HG02678 (cell line): ENCODE data around the gene TMEM79.

ENCODE experiments used
- ATAC-seq: cut with Tn5 transposase; IDR thresholded peaks from one replicate; pipeline ENCODE4 v1.9.1; 2021; ENCODE audit warnings: mild to moderate bottlenecking, moderate library complexity; ENCODE audit not compliant: unreplicated experiment

Gene TMEM79

DNA sequence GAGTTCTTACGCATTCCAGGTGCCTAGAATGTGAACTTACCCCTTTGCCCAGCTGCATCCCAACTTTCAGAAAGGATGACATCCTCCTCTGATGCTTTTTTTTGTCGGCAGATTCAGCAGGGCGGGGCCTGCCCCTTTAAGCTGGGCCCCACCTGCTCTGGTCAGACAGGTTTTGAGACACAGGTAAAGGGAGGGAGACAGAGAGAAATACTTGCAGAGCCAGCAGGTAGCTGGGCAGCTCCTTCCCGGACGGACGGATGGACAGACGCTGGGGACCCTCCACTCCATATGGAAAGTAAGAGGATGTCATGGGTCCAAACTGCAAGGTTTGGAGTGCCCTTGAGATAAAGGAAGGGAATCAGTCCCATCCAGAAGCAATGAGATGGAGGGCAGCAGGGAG lies at the start of gene TMEM79:
Gene TMEM79, plus strand, starts transcription at position 214 of the 400 bp plus-strand sequence. CDS start 902 bp downstream, outside the sequence.
- ATAC-seq: no peak

DNA sequence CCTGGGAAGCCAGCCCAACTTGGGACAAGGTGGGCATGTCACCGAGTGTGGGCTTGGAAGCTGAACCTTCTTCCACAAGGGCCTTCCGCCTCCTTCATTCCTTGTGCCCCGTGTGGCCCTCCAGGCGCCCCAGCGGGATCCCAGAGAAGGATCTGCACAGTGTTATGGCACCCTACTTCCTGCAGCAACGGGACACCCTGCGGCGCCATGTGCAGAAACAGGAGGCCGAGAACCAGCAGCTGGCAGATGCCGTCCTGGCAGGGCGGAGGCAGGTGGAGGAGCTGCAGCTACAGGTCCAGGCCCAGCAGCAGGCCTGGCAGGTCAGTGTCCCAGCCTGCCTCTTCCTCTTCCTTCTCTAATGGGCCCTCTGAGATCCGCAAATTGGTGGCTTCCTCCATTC lies 48.0 kb upstream of the TMEM79 start:
- ATAC-seq: no peak

DNA sequence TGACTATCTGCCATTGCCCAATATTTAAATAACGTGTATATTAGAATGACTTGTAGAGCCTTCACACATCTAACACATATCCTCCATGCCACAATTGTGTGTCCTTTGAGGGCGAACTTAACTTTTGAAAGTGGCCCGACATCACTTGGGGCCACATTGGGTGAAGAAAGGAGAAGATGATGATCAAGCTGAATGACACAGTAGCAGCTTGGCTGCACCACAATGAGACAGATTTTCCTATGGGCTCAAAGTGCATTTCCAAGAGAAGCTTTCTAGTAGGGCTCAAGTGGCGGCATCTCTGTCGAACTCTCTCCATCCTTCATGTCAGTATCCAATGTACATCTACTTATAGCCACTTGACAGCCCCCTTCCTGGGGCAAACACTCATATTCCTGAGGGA lies 45.9 kb upstream of the TMEM79 start:
- ATAC-seq: no peak

- no peak for ATAC-seq
Measured at GRCh38 chr1:156241311-156241811, 42.8 kb upstream of the TMEM79 start.

GRCh38 chr1:156241926-156242325 lies 42.2 kb upstream of the TMEM79 start, which contains the start of gene BGLAP:
Gene BGLAP (plus strand): TSS chr1:156242184. CDS start chr1:156242232, 48 bp downstream.
- no peak for ATAC-seq

- no peak for ATAC-seq
Measured at GRCh38 chr1:156242738-156243137, 41.4 kb upstream of the TMEM79 start.

DNA sequence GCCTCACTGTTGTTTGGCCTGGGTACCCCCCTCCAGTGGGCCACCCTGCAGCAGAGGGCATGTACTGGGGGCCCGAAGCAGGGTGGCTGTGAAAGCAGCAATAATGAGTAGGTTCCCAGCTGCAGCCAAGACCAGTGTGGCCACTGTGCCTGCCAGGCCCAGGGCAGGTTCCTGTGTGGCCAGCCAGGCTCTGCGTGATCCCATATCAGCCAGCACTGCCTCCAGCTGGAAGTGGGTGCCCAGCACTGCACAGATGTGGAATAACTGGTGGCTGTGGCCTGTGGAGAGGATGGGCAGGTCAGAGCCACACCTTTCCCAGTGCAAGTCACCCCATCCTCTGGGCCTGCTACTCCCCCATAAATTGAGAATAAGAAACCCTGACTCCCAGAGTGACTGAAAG lies 40.0 kb upstream of the TMEM79 start:
- no peak for ATAC-seq

DNA sequence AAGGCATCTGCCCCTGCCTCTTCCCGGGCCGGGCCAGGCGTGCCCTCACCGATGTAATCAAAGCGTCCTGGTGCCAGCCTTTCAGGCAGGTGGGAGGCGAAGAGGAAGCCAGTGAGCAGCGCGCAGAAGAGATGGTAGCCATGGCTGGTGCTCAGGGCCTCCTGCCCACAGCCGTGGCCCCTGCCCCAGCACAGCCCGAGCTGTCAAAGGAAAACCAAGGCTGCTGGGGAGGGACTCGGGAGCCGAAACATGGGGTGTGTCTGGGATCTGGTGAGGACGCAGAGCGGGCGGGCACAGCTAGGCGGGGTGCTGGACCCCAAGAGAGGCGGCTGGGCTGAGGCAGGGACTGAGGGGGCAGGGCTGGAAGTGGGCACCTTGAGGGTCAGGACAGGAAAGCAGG lies 39.4 kb upstream of the TMEM79 start:
- no peak for ATAC-seq

DNA sequence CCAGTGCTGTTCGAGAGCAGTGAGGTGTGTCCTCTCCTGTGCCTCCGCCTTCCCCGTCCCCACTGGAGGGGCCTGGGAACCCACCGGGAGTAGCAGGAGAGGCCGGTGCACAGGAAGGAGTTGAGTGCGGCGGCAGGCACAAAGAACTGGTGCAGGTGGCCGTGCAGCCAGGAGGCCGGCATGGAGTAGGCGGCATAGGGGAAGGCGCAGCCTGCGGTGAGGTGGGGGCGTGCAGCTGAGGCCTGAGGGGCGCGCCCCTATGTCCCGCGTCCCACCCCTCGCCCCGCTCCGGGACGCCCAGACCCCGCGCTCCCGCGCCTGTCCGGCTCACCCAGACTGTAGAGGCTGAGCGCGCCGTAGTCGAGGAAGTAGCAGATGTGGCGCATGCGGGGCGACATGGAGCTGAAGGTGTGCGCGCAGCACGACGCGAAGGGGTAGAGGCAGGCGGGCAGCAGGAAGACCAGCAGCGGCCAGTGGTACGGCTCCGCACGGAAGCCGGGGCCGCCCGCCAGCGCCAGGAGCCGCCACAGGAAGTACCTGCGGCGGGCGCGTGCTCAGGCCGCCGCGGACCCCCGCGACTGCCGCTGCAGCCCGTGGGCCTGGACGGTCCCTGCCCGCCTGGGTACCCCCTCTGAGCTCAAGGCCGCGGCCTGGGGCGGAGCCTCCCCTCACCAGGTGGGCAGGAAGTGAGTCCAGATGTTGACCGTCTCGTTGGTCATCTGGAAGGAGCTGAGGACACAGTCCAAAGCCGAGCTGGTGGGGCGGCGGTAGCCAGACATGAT lies 38.5 kb upstream of the TMEM79 start:
- no peak for ATAC-seq

DNA sequence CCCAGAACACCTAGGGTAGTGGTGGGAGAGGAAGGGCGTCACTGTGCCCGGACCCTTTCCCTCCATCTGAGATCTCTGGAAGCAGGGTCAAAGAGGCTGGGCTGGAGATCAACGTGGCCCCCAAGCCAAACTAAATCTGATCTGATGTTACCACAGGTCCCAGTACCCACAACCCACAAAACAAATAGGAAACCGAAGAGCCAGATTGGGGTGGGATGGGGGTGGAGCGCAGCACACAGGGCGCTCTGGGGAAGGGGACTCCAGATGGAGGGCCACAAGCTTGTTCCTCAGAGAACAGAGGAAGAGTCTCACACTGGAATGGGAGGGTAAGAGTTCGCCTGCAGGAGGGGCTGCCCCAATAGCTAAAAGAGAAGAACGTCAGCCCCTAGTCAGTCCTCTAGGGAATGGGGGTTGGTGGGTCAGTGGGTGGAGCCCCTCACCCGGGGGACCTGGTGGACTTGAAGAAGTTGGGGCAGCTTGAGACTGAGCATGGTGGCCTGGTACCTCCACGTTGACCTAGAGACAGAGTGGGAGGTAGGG lies 37.8 kb upstream of the TMEM79 start:
- no peak for ATAC-seq

- ATAC-seq: no peak
Measured at GRCh38 chr1:156246781-156247459, 37.2 kb upstream of the TMEM79 start.

DNA sequence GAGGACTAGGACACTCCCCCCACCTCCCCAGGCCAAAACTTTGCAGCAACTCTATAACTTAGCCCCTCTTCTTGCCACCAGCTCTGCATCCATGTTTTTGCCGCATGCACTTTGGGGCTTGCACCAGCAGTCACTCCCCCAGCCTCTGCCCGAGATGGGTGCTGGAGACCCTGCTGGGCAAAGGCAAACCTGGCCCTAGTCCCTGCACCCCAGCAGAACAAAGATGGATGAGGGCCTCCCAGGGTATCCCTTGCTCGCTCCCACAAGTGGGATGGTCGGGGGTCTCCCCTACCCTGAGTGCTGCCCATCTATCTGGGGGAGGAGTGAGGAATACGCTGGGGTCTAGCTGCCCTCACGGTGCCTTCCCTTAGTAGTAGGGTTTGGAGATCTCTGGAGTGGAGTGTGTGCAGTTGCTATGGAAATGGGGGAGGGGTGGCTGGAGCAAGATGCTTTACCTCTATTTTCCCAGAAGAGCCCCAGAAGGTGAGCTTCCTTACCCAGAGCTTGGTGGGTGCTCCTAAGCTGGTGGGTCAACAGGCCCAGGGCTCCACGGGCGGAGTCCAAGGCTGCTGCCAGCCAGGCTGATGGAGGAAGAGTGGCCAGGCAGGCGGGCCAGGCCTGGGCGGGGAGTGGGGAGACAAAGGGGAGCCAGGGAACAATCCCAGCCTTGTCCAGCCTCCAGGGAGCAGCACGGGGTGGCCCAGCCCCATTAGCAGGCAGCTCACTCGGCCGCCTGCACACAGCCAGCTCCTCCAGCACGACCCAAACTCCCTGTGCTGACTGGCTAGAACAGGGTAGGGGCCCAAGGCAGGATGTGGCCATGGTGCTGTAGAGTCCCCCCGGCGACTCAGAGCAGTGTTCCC lies 36.4 kb upstream of the TMEM79 start, which contains the start of gene PAQR6:
Gene PAQR6, minus strand, starts transcription at position 597 of the 863 bp plus-strand sequence. CDS start 1,325 bp downstream, outside the sequence.
- no peak for ATAC-seq

DNA sequence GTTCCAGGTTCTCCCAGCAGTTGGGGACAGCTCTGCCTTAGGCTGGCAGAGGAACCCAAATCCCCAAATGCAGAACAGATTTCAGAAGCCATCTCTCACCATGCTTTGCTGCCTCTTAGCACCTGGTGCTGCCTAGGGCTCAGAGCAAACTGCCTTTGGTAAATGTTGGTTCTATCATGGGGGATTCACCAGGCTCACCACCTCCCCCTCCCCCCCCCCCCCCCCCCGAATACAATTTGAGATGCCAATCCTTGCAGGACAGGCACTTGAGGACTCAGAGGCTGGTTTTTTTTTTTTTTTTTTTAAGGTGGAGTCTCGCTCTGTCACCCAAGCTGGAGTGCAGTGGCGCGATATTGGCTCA lies 35.8 kb upstream of the TMEM79 start:
- no peak for ATAC-seq

GRCh38 chr1:156249593-156249992 lies 34.5 kb upstream of the TMEM79 start:
- ATAC-seq: no peak

GRCh38 chr1:156251527-156251926 lies 32.6 kb upstream of the TMEM79 start:
- ATAC-seq: no peak

DNA sequence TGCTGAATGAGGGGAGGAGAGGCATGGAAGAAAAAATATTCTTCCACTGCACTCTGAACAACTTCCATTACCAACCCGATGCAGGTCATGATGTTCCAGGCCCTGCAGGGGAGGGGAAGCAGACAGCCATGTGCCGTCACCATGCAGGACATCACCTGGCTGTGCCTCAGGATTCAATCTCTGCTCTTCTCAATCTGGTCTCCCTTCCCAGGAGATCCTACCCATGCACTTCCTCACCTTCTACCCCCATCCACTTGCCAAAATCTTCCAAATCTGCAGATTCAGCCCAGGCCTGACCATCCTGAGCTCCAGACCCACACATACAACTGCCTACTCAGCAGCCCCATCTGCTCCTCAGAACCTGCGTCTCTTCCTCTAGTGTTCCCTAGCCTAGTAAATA lies 30.5 kb upstream of the TMEM79 start:
- no peak for ATAC-seq

- ATAC-seq: no peak
Measured at GRCh38 chr1:156257711-156258110, 26.4 kb upstream of the TMEM79 start.

DNA sequence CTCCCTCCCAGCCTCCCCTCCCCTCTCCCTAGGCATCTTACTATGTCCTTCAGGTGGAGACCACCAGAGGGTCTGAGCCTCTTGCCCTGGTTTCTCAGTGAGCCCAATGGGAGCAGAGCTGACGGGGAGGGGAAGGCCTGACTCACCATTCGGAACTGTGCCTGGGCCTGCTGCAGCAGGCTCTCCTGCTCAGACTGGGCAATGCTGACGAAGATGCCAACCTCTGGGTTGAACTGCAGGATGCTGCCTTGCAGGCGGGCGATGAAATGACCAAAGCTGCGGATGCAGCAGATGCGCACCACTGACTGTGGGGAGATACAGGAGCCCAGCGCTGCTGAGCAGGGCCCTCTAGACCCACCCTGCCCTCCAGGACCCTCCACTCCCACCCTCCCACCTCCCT lies 25.3 kb upstream of the TMEM79 start:
- no peak for ATAC-seq

DNA sequence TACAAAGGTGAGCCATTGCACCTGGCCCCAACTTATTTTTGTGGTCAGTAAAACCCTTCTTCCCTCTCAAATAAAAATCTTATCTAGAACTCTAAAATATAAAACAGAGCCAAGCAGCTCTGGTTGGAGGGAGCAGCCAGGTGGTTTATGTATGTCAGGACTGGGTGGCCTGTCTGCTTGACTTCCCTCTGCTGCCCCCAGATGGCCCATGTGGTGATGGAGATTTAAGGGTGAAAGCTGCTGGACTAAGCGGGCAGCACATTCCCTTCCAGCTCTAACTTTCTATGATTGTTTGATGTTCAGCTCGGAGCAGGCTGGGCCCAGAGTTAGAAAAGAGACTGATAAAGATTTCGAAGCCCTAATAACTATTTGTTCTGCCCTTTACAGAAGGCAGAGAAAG lies 24.3 kb upstream of the TMEM79 start:
- ATAC-seq: no peak

DNA sequence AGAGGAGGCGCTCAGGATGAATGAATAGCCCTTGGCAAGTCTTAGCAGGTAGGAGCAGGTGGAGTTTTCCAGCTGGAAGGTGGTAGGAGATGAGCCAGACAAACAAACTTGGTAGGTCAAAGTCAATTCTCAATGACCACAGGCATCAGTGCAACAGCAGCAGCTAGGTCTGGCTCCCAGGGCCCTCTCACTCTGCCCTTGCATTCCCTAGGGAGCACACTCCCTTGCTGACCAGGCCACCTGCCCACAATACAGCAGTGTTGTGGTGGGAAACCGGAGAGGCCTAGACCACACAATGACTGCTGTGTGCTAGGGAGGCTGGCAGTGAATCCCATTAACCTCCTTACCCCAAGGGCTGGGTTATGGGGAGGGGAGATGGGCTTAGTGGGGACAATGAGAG lies 23.2 kb upstream of the TMEM79 start:
- ATAC-seq: no peak
